Caco-2 (cell line): ENCODE results near the gene TENM3. TPM values are rescaled to one million over a fixed set of nuclear protein-coding genes. Genes with fewer than 3 reads are reported as not detected.

ENCODE experiments used
- BruUV-seq: library from RNA; stranded (reverse); fragments of 400-500 nt; replicated peaks from 2 replicates; lab custom pipeline; 2021; lab: Mats Ljungman, UMichigan
- CTCF ChIA-PET: fragments of 300-600 bp; sonication (Branson Sonifier 250); formaldehyde crosslinking; loops from one replicate; lab custom pipeline; 2022; ENCODE audit warnings: antibody characterized with exemption; lab: Charles Lee
- POLR2A ChIA-PET: fragments of 300-600 bp; sonication (Branson Sonifier 250); formaldehyde crosslinking; loops from one replicate; lab custom pipeline; 2022; ENCODE audit warnings: antibody characterized with exemption; lab: Charles Lee
- DNase-seq, 2 experiments: peaks; one replicate each; pipeline versions ENCODE4 v3.0.0 to v3.0.0-alpha.2; 2020 to 2022
- H3K27me3 ChIP-seq: replicated peaks from 2 replicates; pipeline ENCODE4 v1.6.0; 2011; ENCODE audit warnings: low read length; ENCODE audit not compliant: control insufficient read depth, insufficient read depth
- H3K36me3 ChIP-seq: 2 replicates; pipeline ENCODE4 v1.5.1; 2011; ENCODE audit warnings: low read length; ENCODE audit not compliant: control insufficient read depth, insufficient read depth
- H3K4me1 ChIP-seq: fragments of 250-450 bp; sonication (Bioruptor Pico); 2 replicates; pipeline ENCODE4 v1.5.1; 2020; ENCODE audit warnings: mild to moderate bottlenecking
- H3K4me3 ChIP-seq: 2 replicates; pipeline ENCODE4 v1.5.1; 2011; ENCODE audit warnings: low read depth, mild to moderate bottlenecking, control low read depth, low read length
- H3K9me3 ChIP-seq: fragments of 250-450 bp; sonication (Bioruptor Pico); 2 replicates; pipeline ENCODE4 v1.5.1; 2020; ENCODE audit warnings: mild to moderate bottlenecking, moderate library complexity
- H3K27ac Mint-ChIP-seq: one replicate; pipeline ENCODE4 v1.8.0; 2022; ENCODE audit warnings: mixed read lengths; ENCODE audit not compliant: unreplicated experiment
- H3K27me3 Mint-ChIP-seq: one replicate; pipeline ENCODE4 v1.8.0; 2022; ENCODE audit warnings: mixed read lengths; ENCODE audit not compliant: insufficient read depth, unreplicated experiment
- H3K36me3 Mint-ChIP-seq: one replicate; pipeline ENCODE4 v1.8.0; 2022; ENCODE audit warnings: mild to moderate bottlenecking, mixed read lengths; ENCODE audit not compliant: insufficient read depth, unreplicated experiment
- H3K4me1 Mint-ChIP-seq: one replicate; pipeline ENCODE4 v1.8.0; 2022; ENCODE audit warnings: low read depth, mixed read lengths; ENCODE audit not compliant: unreplicated experiment
- H3K4me3 Mint-ChIP-seq: one replicate; pipeline ENCODE4 v1.8.0; 2022; ENCODE audit warnings: mild to moderate bottlenecking, moderate library complexity, mixed read lengths; ENCODE audit not compliant: unreplicated experiment
- H3K9me3 Mint-ChIP-seq: one replicate; pipeline ENCODE4 v1.8.0; 2022; ENCODE audit warnings: mixed read lengths; ENCODE audit not compliant: unreplicated experiment
- CTCF ChIP-seq, 2 experiments: fragments of 200-600 bp in 1 of 2; IDR thresholded peaks; 1 replicate in 1 of 2; 2 replicates in 1 of 2; pipeline versions ENCODE4 v1.5.1 to v1.8.0; 2011 to 2022; ENCODE audit warnings: antibody characterized with exemption in 1 of 2, control low read depth in 1 of 2, inconsistent platforms in 1 of 2, low read depth in 1 of 2, low read length in 1 of 2, mild to moderate bottlenecking in 1 of 2, moderate library complexity in 1 of 2; ENCODE audit not compliant: insufficient read depth in 1 of 2, severe bottlenecking in 1 of 2, unreplicated experiment in 1 of 2
- intact Hi-C: fragments of 100-400 bp; cut with micrococcal nuclease; formaldehyde crosslinking; loops from one replicate; pipeline ENCODE4 v1.10.0; 2022; ENCODE audit not compliant: unreplicated experiment
- total RNA-seq: library from RNA; stranded (reverse); gene quantifications from 2 replicates; pipeline ENCODE4 v1.2.3, GENCODE V29; 2022

Gene TENM3
- total RNA-seq, 1 experiment from 2014 or later: 94.7 TPM

GRCh38 chr4:182684796-182685195 lies 441.6 kb downstream of the TENM3 start:
- no peak overlapping the region for H3K4me3 ChIP-seq
- ChIA-PET CTCF (no interaction called here), POLR2A (no interaction called here)
- BruUV-seq: no TSS peak
- Mint-ChIP-seq H3K9me3 (no peaks in the 10 kb centered on the region), H3K27me3 (no peaks in the 10 kb centered on the region), H3K4me3 (no peak overlapping the region), H3K27ac (no peak overlapping the region), H3K4me1 (no peaks in the 10 kb centered on the region), H3K36me3 (peaks cover 37% of the 10 kb centered on the region)
- no peaks in the 10 kb centered on the region for H3K9me3 ChIP-seq
- H3K4me1 ChIP-seq: no peaks in the 10 kb centered on the region
- intact Hi-C loops: no loop called here
- no peaks in the 10 kb centered on the region for H3K27me3 ChIP-seq
- TF ChIP-seq CTCF (IDR thresholded peaks at IDR 0.05; ENCODE audit: insufficient read depth in 1 of 2, low read depth in 1 of 2, low read length in 1 of 2, severe bottlenecking in 1 of 2, unreplicated experiment in 1 of 2): no peak
- H3K36me3 ChIP-seq: no peaks in the 10 kb centered on the region
- no peak for DNase-seq

DNA sequence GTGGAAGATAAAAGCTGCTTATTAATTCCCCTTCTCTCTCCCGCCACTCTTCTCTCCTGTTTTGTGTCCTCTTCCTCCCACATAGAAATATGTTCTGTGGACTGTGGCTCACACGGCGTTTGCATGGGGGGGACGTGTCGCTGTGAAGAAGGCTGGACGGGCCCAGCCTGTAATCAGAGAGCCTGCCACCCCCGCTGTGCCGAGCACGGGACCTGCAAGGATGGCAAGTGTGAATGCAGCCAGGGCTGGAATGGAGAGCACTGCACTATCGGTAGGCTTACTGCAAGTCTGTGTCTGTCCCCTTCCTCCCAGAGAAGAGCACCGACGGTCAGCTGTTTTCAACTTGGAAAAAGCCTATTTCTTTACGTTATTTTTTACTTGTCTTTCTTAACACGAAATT lies 444.9 kb downstream of the TENM3 start:
- H3K27me3 Mint-ChIP-seq: no peaks in the 10 kb centered on the region

DNA sequence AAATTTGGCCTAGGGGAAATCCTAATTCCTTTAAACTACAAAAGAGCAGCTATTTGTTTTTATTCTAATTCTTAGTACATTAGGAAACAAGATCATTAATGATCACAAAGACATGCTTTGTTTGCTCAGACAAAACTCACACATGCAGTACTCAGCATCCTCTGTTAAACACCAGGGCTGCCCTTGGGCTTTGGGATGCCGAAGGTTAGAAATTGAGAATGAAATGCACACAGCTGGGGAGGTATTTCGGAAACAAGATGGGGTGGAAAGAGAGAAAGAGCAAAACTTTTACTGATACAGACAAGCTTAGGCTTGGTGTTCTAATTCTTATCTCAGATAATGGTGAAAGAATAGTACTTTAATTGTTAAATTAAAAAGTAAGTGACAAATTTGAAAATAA lies 451.3 kb downstream of the TENM3 start:
- no peak for DNase-seq
- no peak for TF ChIP-seq CTCF (IDR thresholded peaks at IDR 0.05; ENCODE audit: insufficient read depth in 1 of 2, low read depth in 1 of 2, low read length in 1 of 2, severe bottlenecking in 1 of 2, unreplicated experiment in 1 of 2)
- H3K4me3 Mint-ChIP-seq: no peak overlapping the region
- H3K9me3 Mint-ChIP-seq: no peaks in the 10 kb centered on the region
- H3K36me3 Mint-ChIP-seq: peaks cover 41% of the 10 kb centered on the region
- H3K4me1 Mint-ChIP-seq: no peaks in the 10 kb centered on the region
- H3K4me1 ChIP-seq: no peaks in the 10 kb centered on the region
- ChIA-PET CTCF (no interaction called here), POLR2A (no interaction called here)
- intact Hi-C loops: no loop called here
- H3K27me3 ChIP-seq: no peaks in the 10 kb centered on the region
- no peak overlapping the region for H3K27ac Mint-ChIP-seq
- no peak overlapping the region for H3K4me3 ChIP-seq
- no TSS peak for BruUV-seq
- no peaks in the 10 kb centered on the region for H3K36me3 ChIP-seq
- no peaks in the 10 kb centered on the region for H3K9me3 ChIP-seq
- H3K27me3 Mint-ChIP-seq: no peaks in the 10 kb centered on the region

More for the DNA sequence above, 444.9 kb downstream of the TENM3 start:
- Mint-ChIP-seq H3K4me1 (no peaks in the 10 kb centered on the region), H3K4me3 (no peak overlapping the region), H3K9me3 (no peaks in the 10 kb centered on the region), H3K36me3 (peaks cover 41% of the 10 kb centered on the region), H3K27ac (no peak overlapping the region)
- no peak for TF ChIP-seq CTCF (IDR thresholded peaks at IDR 0.05; ENCODE audit: insufficient read depth in 1 of 2, low read depth in 1 of 2, low read length in 1 of 2, severe bottlenecking in 1 of 2, unreplicated experiment in 1 of 2)
- Histone ChIP-seq H3K9me3 (no peaks in the 10 kb centered on the region), H3K4me1 (no peaks in the 10 kb centered on the region), H3K36me3 (no peaks in the 10 kb centered on the region), H3K27me3 (no peaks in the 10 kb centered on the region), H3K4me3 (no peak overlapping the region)
- BruUV-seq: no TSS peak
- DNase-seq: no peak
- ChIA-PET CTCF (no interaction called here), POLR2A (no interaction called here)
- intact Hi-C loops: no loop called here
